ENCODE results near the gene GPD1L. TPM values are rescaled to one million over a fixed set of nuclear protein-coding genes. Genes with fewer than 3 reads are reported as not detected.

The GPD1L gene
- total and polyA plus RNA-seq, 2 donors (not counting 1 experiment from before 2014, with no cell fraction given) = 4.7 to 9.3 TPM

GRCh38 chr3:32111560-32111959 is 5.1 kb downstream of the GPD1L start:
- ChIA-PET CTCF (interaction anchor here (1.4 kb wide), 1 partner anchor 33 kb away, joined by 4 read pairs; no protein-coding TSS in a partner anchor), POLR2A (interaction anchor here (0.7 kb wide), 1 partner anchor 183 kb away, joined by 8 read pairs; no protein-coding TSS in a partner anchor)
- Mint-ChIP-seq H3K4me3 (no peak overlapping the region), H3K9me3 (ENCODE audit: insufficient read depth) (peaks cover 3% of the 10 kb centered on the region), H3K27me3 (no peaks in the 10 kb centered on the region), H3K4me1 (peaks cover 26% of the 10 kb centered on the region), H3K27ac (no peak overlapping the region)
- no peak for TF ChIP-seq EZH2 (IDR thresholded peaks at IDR 0.05; ENCODE audit: borderline replicate concordance, insufficient read depth, low read depth, low read length, poor library complexity, severe bottlenecking)
- TF ChIP-seq CTCF (IDR thresholded peaks at IDR 0.05) = no peak
- no peaks in the 10 kb centered on the region for H3K27me3 ChIP-seq (replicated peaks in 1 of 4; ENCODE audit: control extremely low read depth in 1 of 4, control insufficient read depth in 3 of 4, insufficient read depth in 4 of 4, low read length in 3 of 4)
- no peak for DNase-seq
- no peaks in the 10 kb centered on the region for H4K20me1 ChIP-seq (ENCODE audit: control insufficient read depth, insufficient read depth, low read length, poor library complexity, severe bottlenecking)
- ATAC-seq (ENCODE audit: low read depth) = no peak
- H3K27ac ChIP-seq (ENCODE audit: low read length in 2 of 2) = no peak overlapping the region
- H3K9ac ChIP-seq (ENCODE audit: low read length) = no peak overlapping the region
- no peak overlapping the region for H3K4me3 ChIP-seq (ENCODE audit: control extremely low read depth in 1 of 5, extremely low read depth in 1 of 5, insufficient read depth in 1 of 5, low read depth in 2 of 5, low read length in 4 of 5)
- H3K4me2 ChIP-seq (replicated peaks; ENCODE audit: low read depth, low read length, poor library complexity, severe bottlenecking) = no peak overlapping the region
- H3K9me3 ChIP-seq (ENCODE audit: control extremely low read depth in 1 of 3, control insufficient read depth in 2 of 3, insufficient read depth in 1 of 3, low read length in 2 of 3) = peaks cover 0 to 9% (median 0%) of the 10 kb centered on the region in 3 donors
- H3K36me3 ChIP-seq (replicated peaks in 1 of 2; ENCODE audit: control extremely low read depth in 1 of 2, control insufficient read depth in 1 of 2, extremely low read depth in 1 of 2, insufficient read depth in 2 of 2, low read length in 1 of 2) = no peaks in the 10 kb centered on the region
- H3K79me2 ChIP-seq (ENCODE audit: control insufficient read depth, insufficient read depth, low read length) = peaks cover 69% of the 10 kb centered on the region
- no peak overlapping the region for H2AFZ ChIP-seq (ENCODE audit: insufficient read depth, low read depth, low read length, poor library complexity, severe bottlenecking)
- intact Hi-C loops (cut with micrococcal nuclease) = no loop called here
- H3K4me1 ChIP-seq (ENCODE audit: control insufficient read depth in 2 of 2, insufficient read depth in 2 of 2, low read length in 2 of 2) = peaks cover 7 to 9% of the 10 kb centered on the region in 2 donors
- 100% methylated on average over 1 of the region's 2 CpGs for WGBS (ENCODE audit: insufficient coverage)

- POLR2A ChIA-PET = interaction anchor here (0.7 kb wide), 1 partner anchor 113 kb away, joined by 3 read pairs; no protein-coding TSS in a partner anchor
Measured at GRCh38 chr3:32113566-32113965, 7.1 kb downstream of the GPD1L start.

More at GRCh38 chr3:32113566-32113965, 7.1 kb downstream of the GPD1L start:
- H3K27ac ChIP-seq (ENCODE audit: low read length in 2 of 2) = no peak overlapping the region
- TF ChIP-seq EZH2 (IDR thresholded peaks at IDR 0.05; ENCODE audit: borderline replicate concordance, insufficient read depth, low read depth, low read length, poor library complexity, severe bottlenecking) (no peak), CTCF (IDR thresholded peaks at IDR 0.05) (no peak)
- Mint-ChIP-seq H3K4me3 (no peak overlapping the region), H3K27me3 (no peaks in the 10 kb centered on the region), H3K9me3 (ENCODE audit: insufficient read depth) (peaks cover 3% of the 10 kb centered on the region), H3K27ac (no peak overlapping the region), H3K4me1 (peaks cover 14% of the 10 kb centered on the region)
- no peaks in the 10 kb centered on the region for H3K27me3 ChIP-seq (replicated peaks in 1 of 4; ENCODE audit: control extremely low read depth in 1 of 4, control insufficient read depth in 3 of 4, insufficient read depth in 4 of 4, low read length in 3 of 4)
- DNase-seq = no peak
- intact Hi-C loops (cut with micrococcal nuclease) = no loop called here
- no peak overlapping the region for H3K4me3 ChIP-seq (ENCODE audit: control extremely low read depth in 1 of 5, extremely low read depth in 1 of 5, insufficient read depth in 1 of 5, low read depth in 2 of 5, low read length in 4 of 5)
- CTCF ChIA-PET = no interaction called here
- H3K9me3 ChIP-seq (ENCODE audit: control extremely low read depth in 1 of 3, control insufficient read depth in 2 of 3, insufficient read depth in 1 of 3, low read length in 2 of 3) = peaks cover 0 to 9% (median 0%) of the 10 kb centered on the region in 3 donors
- no peak overlapping the region for H2AFZ ChIP-seq (ENCODE audit: insufficient read depth, low read depth, low read length, poor library complexity, severe bottlenecking)
- H3K4me1 ChIP-seq (ENCODE audit: control insufficient read depth in 2 of 2, insufficient read depth in 2 of 2, low read length in 2 of 2) = no peaks in the 10 kb centered on the region
- H3K9ac ChIP-seq (ENCODE audit: low read length) = no peak overlapping the region
- ATAC-seq (ENCODE audit: low read depth) = no peak
- H3K36me3 ChIP-seq (replicated peaks in 1 of 2; ENCODE audit: control extremely low read depth in 1 of 2, control insufficient read depth in 1 of 2, extremely low read depth in 1 of 2, insufficient read depth in 2 of 2, low read length in 1 of 2) = peaks cover 0 to 1% of the 10 kb centered on the region in 2 experiments
- no peaks in the 10 kb centered on the region for H4K20me1 ChIP-seq (ENCODE audit: control insufficient read depth, insufficient read depth, low read length, poor library complexity, severe bottlenecking)
- no peak overlapping the region for H3K4me2 ChIP-seq (replicated peaks; ENCODE audit: low read depth, low read length, poor library complexity, severe bottlenecking)
- H3K79me2 ChIP-seq (ENCODE audit: control insufficient read depth, insufficient read depth, low read length) = peaks cover 71% of the 10 kb centered on the region
